ENCODE measurements around the gene MAML2.

- TF ChIP-seq CTCF (IDR thresholded peaks at IDR 0.05): no peak
- no peak for TF ChIP-seq POLR2A (IDR thresholded peaks at IDR 0.05)
Measured at GRCh38 chr11:96119211-96119610, 223.8 kb downstream of the MAML2 start.
